Esophagus muscularis mucosa (tissue), 3 donors: ENCODE data around the gene ADH7.

Source experiments
- EP300 ChIP-seq: sonication (generic); formaldehyde crosslinking; IDR thresholded peaks from one replicate; pipeline ENCODE4 v1.6.1; 2017; ENCODE audit warnings: antibody characterized with exemption
- TF ChIP-seq, protein P1 (sequence below), 3 experiments: fragments of 200-600 bp in 2 of 3; fragments of 450-650 bp in 1 of 3; sonication (generic) in 2 of 3; IDR thresholded peaks; one replicate each; pipeline ENCODE4 v1.5.1; 2017 to 2019; ENCODE audit warnings: antibody characterized with exemption in 3 of 3, mild to moderate bottlenecking in 2 of 3, moderate library complexity in 1 of 3

DNA sequence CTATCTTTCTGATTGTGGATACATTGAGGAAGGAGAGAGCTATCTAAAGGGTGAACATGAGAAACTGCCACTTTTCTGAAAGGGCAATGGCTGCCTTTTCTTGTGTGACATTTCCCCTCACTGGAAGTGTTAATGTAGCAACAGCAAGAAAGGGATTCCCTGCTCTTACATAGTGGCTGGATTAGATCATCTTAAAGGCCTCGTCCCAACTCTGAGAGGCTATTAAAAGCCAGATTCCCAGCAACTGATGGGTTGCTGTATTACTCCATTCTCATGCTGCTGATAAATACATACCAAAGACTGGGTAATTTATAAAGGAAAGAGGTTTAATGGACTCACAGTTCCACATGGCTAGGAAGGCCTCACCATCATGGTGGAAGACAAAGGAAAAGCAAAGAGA, 33.7 kb upstream of the ADH7 start:
- TF ChIP-seq, protein P1, sequence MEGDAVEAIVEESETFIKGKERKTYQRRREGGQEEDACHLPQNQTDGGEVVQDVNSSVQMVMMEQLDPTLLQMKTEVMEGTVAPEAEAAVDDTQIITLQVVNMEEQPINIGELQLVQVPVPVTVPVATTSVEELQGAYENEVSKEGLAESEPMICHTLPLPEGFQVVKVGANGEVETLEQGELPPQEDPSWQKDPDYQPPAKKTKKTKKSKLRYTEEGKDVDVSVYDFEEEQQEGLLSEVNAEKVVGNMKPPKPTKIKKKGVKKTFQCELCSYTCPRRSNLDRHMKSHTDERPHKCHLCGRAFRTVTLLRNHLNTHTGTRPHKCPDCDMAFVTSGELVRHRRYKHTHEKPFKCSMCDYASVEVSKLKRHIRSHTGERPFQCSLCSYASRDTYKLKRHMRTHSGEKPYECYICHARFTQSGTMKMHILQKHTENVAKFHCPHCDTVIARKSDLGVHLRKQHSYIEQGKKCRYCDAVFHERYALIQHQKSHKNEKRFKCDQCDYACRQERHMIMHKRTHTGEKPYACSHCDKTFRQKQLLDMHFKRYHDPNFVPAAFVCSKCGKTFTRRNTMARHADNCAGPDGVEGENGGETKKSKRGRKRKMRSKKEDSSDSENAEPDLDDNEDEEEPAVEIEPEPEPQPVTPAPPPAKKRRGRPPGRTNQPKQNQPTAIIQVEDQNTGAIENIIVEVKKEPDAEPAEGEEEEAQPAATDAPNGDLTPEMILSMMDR (IDR thresholded peaks at IDR 0.05): no peak
- TF ChIP-seq EP300: no peak
